Activated CD4-positive, alpha-beta memory T cell treated with anti-CD3 and anti-CD28 coated beads, Interleukin-2, amount 10 ng/mL, durations not matched to agents 7 days and 5 days (primary cell): ENCODE measurements around the gene UST. TPM values are rescaled to one million over a fixed set of nuclear protein-coding genes. Genes with fewer than 3 reads are reported as not detected.
"Not testable (repeated sequence)": the region's sequence is repeated elsewhere in the genome, so short reads cannot be mapped to it uniquely, and the experiment has no call there.

Source experiments
- CTCF ChIA-PET: fragments of 350-600 bp; sonication (Branson Sonifier 250); formaldehyde crosslinking; loops from one replicate; lab custom pipeline; 2021; ENCODE audit warnings: antibody characterized with exemption, inconsistent platforms; lab: Charles Lee
- POLR2A ChIA-PET: fragments of 350-600 bp; sonication (Branson Sonifier 250); formaldehyde crosslinking; loops from one replicate; lab custom pipeline; 2021; ENCODE audit warnings: antibody characterized with exemption; lab: Charles Lee
- DNase-seq: peaks from one replicate; pipeline ENCODE4 v3.0.0-alpha.2; 2020
- H3K27ac Mint-ChIP-seq: one replicate; pipeline ENCODE4 v1.8.0; 2021; ENCODE audit warnings: mild to moderate bottlenecking, mixed read lengths
- H3K27me3 Mint-ChIP-seq: one replicate; pipeline ENCODE4 v1.8.0; 2021; ENCODE audit warnings: mixed read lengths
- H3K36me3 Mint-ChIP-seq: one replicate; pipeline ENCODE4 v1.8.0; 2021; ENCODE audit warnings: low read depth, mixed read lengths
- H3K4me1 Mint-ChIP-seq: one replicate; pipeline ENCODE4 v1.8.0; 2021; ENCODE audit warnings: mixed read lengths
- H3K4me3 Mint-ChIP-seq: one replicate; pipeline ENCODE4 v1.8.0; 2021; ENCODE audit warnings: mild to moderate bottlenecking, mixed read lengths
- H3K9me3 Mint-ChIP-seq: one replicate; pipeline ENCODE4 v1.8.0; 2021; ENCODE audit warnings: mixed read lengths
- total RNA-seq, 2 experiments: library from RNA; stranded (reverse); gene quantifications; one replicate each; pipeline ENCODE4 v1.2.3, GENCODE V29; 2021

Gene UST
- total RNA-seq, 2 experiments from 2014 or later, result 0.80 to 0.93 TPM

- peaks cover 2% of the 10 kb centered on the region for H3K27me3 Mint-ChIP-seq
- DNase-seq, result no peak
- H3K36me3 Mint-ChIP-seq, result no peaks in the 10 kb centered on the region
- ChIA-PET POLR2A (no interaction called here), CTCF (no interaction called here)
- H3K4me1 Mint-ChIP-seq, result no peaks in the 10 kb centered on the region
- no peak overlapping the region for H3K4me3 Mint-ChIP-seq
- no peak overlapping the region for H3K27ac Mint-ChIP-seq
- H3K9me3 Mint-ChIP-seq, result peaks cover 4% of the 10 kb centered on the region
Observed at GRCh38 chr6:148954461-148954860, 207.6 kb downstream of the UST start.

- ChIA-PET POLR2A (no interaction called here), CTCF (interaction anchor here (0.7 to 0.9 kb wide), 2 partner anchors 17 to 395 kb away, joined by 3 read pairs; no protein-coding TSS in a partner anchor)
- H3K4me1 Mint-ChIP-seq, result no peaks in the 10 kb centered on the region
- DNase-seq, result no peak
- H3K27me3 Mint-ChIP-seq, result peaks cover 2% of the 10 kb centered on the region
- peaks cover 4% of the 10 kb centered on the region for H3K9me3 Mint-ChIP-seq
- no peaks in the 10 kb centered on the region for H3K36me3 Mint-ChIP-seq
- no peak overlapping the region for H3K4me3 Mint-ChIP-seq
- H3K27ac Mint-ChIP-seq, result no peak overlapping the region
Observed at GRCh38 chr6:148954934-148955333, 208.1 kb downstream of the UST start.

GRCh38 chr6:148955441-148955840 is 208.6 kb downstream of the UST start:
- Mint-ChIP-seq H3K27ac (no peak overlapping the region), H3K4me1 (no peaks in the 10 kb centered on the region), H3K36me3 (no peaks in the 10 kb centered on the region), H3K27me3 (peaks cover 2% of the 10 kb centered on the region), H3K4me3 (no peak overlapping the region), H3K9me3 (peaks cover 4% of the 10 kb centered on the region)
- POLR2A ChIA-PET, result no interaction called here
- CTCF ChIA-PET, result interaction anchor here (0.7 to 0.9 kb wide), 2 partner anchors 17 to 395 kb away, joined by 3 read pairs; no protein-coding TSS in a partner anchor
- DNase-seq, result no peak

GRCh38 chr6:148956163-148956562 is 209.3 kb downstream of the UST start:
- H3K9me3 Mint-ChIP-seq, CTCF ChIA-PET, H3K36me3 Mint-ChIP-seq, POLR2A ChIA-PET, H3K4me1 Mint-ChIP-seq, DNase-seq, H3K27me3 Mint-ChIP-seq, H3K4me3 Mint-ChIP-seq, H3K27ac Mint-ChIP-seq: not testable (repeated sequence)

- H3K9me3 Mint-ChIP-seq, result peaks cover 4% of the 10 kb centered on the region
- no peak overlapping the region for H3K4me3 Mint-ChIP-seq
- no peak for DNase-seq
- no peak overlapping the region for H3K27ac Mint-ChIP-seq
- ChIA-PET POLR2A (no interaction called here), CTCF (interaction anchor here (0.9 to 1.2 kb wide), 2 partner anchors 397 to 474 kb away, joined by 4 read pairs; no protein-coding TSS in a partner anchor)
- no peaks in the 10 kb centered on the region for H3K4me1 Mint-ChIP-seq
- H3K27me3 Mint-ChIP-seq, result no peaks in the 10 kb centered on the region
- H3K36me3 Mint-ChIP-seq, result no peaks in the 10 kb centered on the region
Observed at GRCh38 chr6:148957752-148958151, 210.9 kb downstream of the UST start.

GRCh38 chr6:148959008-148959407 is 212.2 kb downstream of the UST start:
- POLR2A ChIA-PET, result no interaction called here
- Mint-ChIP-seq H3K27me3 (no peaks in the 10 kb centered on the region), H3K9me3 (peaks cover 4% of the 10 kb centered on the region), H3K27ac (no peak overlapping the region), H3K36me3 (no peaks in the 10 kb centered on the region), H3K4me1 (no peaks in the 10 kb centered on the region), H3K4me3 (no peak overlapping the region)
- CTCF ChIA-PET, result no interaction called here
- no peak for DNase-seq

GRCh38 chr6:148959501-148959900 is 212.7 kb downstream of the UST start:
- DNase-seq, result no peak
- ChIA-PET POLR2A (no interaction called here), CTCF (no interaction called here)
- Mint-ChIP-seq H3K27ac (no peak overlapping the region), H3K36me3 (no peaks in the 10 kb centered on the region), H3K27me3 (no peaks in the 10 kb centered on the region), H3K9me3 (peaks cover 4% of the 10 kb centered on the region), H3K4me1 (no peaks in the 10 kb centered on the region), H3K4me3 (no peak overlapping the region)

- ChIA-PET CTCF (no interaction called here), POLR2A (no interaction called here)
- no peaks in the 10 kb centered on the region for H3K9me3 Mint-ChIP-seq
- no peak overlapping the region for H3K27ac Mint-ChIP-seq
- H3K27me3 Mint-ChIP-seq, result no peaks in the 10 kb centered on the region
- no peak overlapping the region for H3K4me3 Mint-ChIP-seq
- no peaks in the 10 kb centered on the region for H3K4me1 Mint-ChIP-seq
- no peak for DNase-seq
- H3K36me3 Mint-ChIP-seq, result no peaks in the 10 kb centered on the region
Observed at GRCh38 chr6:148962854-148963515, 216.2 kb downstream of the UST start.

- Mint-ChIP-seq H3K36me3 (no peaks in the 10 kb centered on the region), H3K4me3 (no peak overlapping the region), H3K27ac (no peak overlapping the region), H3K4me1 (no peaks in the 10 kb centered on the region), H3K9me3 (no peaks in the 10 kb centered on the region), H3K27me3 (no peaks in the 10 kb centered on the region)
- DNase-seq, result no peak
- ChIA-PET POLR2A (no interaction called here), CTCF (no interaction called here)
Observed at GRCh38 chr6:148963738-148964137, 216.9 kb downstream of the UST start.

- Mint-ChIP-seq H3K4me3 (no peak overlapping the region), H3K9me3 (no peaks in the 10 kb centered on the region), H3K36me3 (no peaks in the 10 kb centered on the region), H3K27ac (no peak overlapping the region), H3K4me1 (no peaks in the 10 kb centered on the region), H3K27me3 (no peaks in the 10 kb centered on the region)
- POLR2A ChIA-PET, result no interaction called here
- CTCF ChIA-PET, result no interaction called here
- no peak for DNase-seq
Observed at GRCh38 chr6:148964467-148964866, 217.6 kb downstream of the UST start.

GRCh38 chr6:148965287-148965686 is 218.5 kb downstream of the UST start:
- ChIA-PET CTCF (no interaction called here), POLR2A (no interaction called here)

GRCh38 chr6:148967011-148967520 is 220.2 kb downstream of the UST start:
- ChIA-PET CTCF (interaction anchor here (1.3 kb wide), 1 partner anchor 389 kb away, joined by 3 read pairs; no protein-coding TSS in a partner anchor), POLR2A (no interaction called here)
- no peak for DNase-seq
- no peaks in the 10 kb centered on the region for H3K36me3 Mint-ChIP-seq
- H3K27ac Mint-ChIP-seq, result no peak overlapping the region
- H3K4me3 Mint-ChIP-seq, result no peak overlapping the region
- H3K4me1 Mint-ChIP-seq, result no peaks in the 10 kb centered on the region
- H3K9me3 Mint-ChIP-seq, result no peaks in the 10 kb centered on the region
- peaks cover 11% of the 10 kb centered on the region for H3K27me3 Mint-ChIP-seq

More at GRCh38 chr6:148965287-148965686, 218.5 kb downstream of the UST start:
- Mint-ChIP-seq H3K4me3 (no peak overlapping the region), H3K27ac (no peak overlapping the region), H3K36me3 (no peaks in the 10 kb centered on the region), H3K9me3 (no peaks in the 10 kb centered on the region), H3K27me3 (no peaks in the 10 kb centered on the region), H3K4me1 (no peaks in the 10 kb centered on the region)
- DNase-seq, result no peak

- no peak overlapping the region for H3K27ac Mint-ChIP-seq
- CTCF ChIA-PET, result interaction anchor here (1.3 kb wide), 1 partner anchor 390 kb away, joined by 3 read pairs; no protein-coding TSS in a partner anchor
- H3K4me1 Mint-ChIP-seq, result no peaks in the 10 kb centered on the region
- H3K36me3 Mint-ChIP-seq, result no peaks in the 10 kb centered on the region
- no peak overlapping the region for H3K4me3 Mint-ChIP-seq
- POLR2A ChIA-PET, result no interaction called here
- H3K27me3 Mint-ChIP-seq, result peaks cover 12% of the 10 kb centered on the region
- H3K9me3 Mint-ChIP-seq, result no peaks in the 10 kb centered on the region
- DNase-seq, result no peak
Observed at GRCh38 chr6:148967541-148967956, 220.7 kb downstream of the UST start.
